ENCODE measurements around the gene OGFRL1.

Gene OGFRL1

DNA sequence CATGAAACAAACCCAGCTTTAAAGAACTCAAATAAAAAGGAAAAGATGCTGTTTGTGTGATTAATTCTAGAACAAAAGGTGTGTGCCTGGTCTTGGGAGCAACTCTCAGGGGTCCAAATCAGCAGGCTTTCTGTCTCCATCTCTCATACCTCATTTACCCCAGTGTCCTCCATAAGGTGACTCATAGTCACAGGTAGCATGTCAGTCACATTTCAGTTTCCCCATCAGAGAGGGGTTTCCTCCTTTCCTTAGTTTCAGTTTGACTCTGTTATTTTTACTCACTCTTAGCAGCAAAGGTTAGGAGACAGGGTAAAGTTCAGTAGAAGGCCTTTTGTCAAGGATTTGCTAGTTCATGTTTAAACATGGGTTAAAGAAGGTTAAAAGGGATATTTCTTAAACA is 46.2 kb downstream of the OGFRL1 start:
- DNase-seq (ENCODE audit: low read depth): no peak

DNA sequence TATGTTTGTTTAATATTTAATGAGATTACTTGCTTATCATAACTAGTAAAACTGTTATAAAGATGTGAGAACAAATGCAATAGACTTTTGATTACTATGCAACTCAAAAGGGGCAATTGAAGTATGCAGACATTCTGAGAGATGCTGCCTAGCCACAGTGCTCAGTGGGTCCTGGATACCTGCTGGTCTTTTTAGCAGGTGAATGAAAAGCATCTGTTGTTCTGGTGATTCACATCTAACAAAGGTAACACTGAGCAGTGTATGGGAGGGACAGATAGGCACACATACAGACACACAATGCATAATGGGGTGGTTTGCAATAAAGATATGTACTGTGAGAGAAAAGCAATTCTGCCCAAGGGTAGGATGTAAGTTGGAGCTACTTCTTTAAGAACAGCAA is 46.9 kb downstream of the OGFRL1 start:
- no peak for DNase-seq (ENCODE audit: low read depth)

GRCh38 chr6:71336901-71337300 is 48.3 kb downstream of the OGFRL1 start:
- DNase-seq (ENCODE audit: low read depth): peak; percentile 76

- DNase-seq (ENCODE audit: low read depth): no peak
These were observed 50.1 kb downstream of the OGFRL1 start for GRCh38 chr6:71338540-71339316.

DNA sequence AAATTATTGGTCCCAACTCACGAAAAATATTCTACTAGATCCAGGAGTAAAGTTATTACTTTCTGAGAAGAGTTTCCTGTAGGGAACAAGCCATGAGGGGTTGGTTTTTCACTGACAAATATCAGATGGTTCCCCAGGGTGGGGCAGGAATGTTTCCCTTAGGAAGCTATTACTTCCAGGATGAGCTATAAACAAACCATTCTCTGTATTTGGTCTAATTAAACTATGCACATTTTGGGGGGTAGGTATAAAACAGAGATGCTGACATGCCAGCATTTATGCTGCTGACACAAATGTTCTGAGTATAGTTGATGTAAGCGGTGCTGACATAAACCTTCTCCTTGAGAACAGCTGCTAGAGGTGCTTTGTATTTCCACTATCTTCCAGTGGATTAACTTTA is 54.2 kb downstream of the OGFRL1 start:
- peak; percentile 41 for DNase-seq (ENCODE audit: low read depth)

DNA sequence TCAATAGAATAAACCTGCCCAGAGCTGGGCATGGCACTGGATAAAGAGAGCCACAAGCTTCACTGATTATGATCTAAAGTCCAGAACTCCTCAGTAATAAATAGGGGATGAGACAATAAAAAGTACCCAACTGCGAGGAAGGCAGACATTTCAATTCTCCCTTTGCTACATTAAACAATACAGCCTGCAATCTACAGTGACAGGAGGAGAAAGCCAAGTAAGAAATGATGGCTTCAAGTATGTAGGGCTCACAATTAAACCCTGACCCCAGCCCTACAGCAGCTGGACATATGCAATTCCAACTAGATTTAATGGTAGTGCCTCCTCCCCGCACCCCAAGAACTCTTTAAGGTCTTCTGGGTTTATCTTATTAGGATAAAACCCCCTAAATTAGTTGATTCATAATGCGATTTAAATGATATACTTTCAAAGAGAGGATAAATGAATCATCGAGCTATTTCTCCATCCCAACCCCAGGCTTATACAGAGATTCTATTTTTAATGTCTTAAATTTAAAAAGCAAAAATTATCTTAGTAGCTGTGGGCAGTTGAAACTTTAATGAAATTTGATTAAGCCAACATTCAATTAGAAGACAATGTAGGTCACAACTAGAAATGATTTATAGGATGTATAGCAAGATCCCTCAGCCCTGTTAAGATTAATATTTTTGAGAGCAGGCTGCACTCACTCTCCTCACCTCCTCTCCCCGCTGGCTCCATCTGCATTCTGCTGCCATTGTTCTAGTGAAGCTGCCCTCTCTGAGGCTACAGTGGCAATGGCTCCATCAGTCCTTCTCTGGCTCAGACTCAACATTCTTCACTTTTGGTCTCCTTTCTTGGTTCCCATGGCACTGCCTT is 57.1 kb downstream of the OGFRL1 start:
- DNase-seq (ENCODE audit: low read depth): no peak

- DNase-seq (ENCODE audit: low read depth): no peak
These were observed 57.7 kb downstream of the OGFRL1 start for GRCh38 chr6:71346334-71346694.

GRCh38 chr6:71347119-71347518 is 58.5 kb downstream of the OGFRL1 start:
- DNase-seq (ENCODE audit: low read depth): no peak

GRCh38 chr6:71349395-71349794 is 60.8 kb downstream of the OGFRL1 start:
- peak; percentile 54 for DNase-seq (ENCODE audit: low read depth)

DNA sequence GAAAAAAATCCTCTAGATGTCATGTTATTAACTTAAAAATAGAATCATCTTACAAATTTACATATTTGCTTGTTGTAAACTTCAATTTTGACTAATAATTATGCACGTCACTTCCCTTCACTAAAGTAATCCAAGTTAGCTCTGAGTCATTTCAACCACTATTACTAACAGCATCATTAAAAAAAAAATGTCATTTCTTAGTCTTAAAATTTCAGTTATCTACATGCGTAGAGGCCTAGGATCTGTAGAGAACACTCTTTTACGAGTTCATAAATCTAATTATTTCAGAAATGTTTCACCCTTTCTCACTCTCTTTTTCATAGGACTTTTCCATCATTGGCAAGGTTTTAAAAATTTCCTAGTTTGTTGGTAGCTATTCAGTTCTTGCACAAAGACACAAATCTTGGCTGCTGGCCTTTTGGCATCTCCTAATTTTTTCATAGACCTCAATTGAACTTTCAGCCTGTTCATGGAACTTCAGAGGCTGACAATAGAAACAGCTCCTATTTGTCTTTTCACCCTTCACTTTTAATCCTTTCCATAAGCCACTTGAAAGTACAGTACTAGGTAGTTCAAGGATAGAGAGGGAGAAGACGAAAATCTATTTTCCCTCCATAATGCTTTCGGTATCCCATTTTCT is 61.5 kb downstream of the OGFRL1 start:
- peak; percentile 83 for DNase-seq (ENCODE audit: low read depth)

GRCh38 chr6:71351190-71351589 is 62.6 kb downstream of the OGFRL1 start:
- DNase-seq (ENCODE audit: low read depth): peak; percentile 34

All from EH (cell line).